ENCODE measurements around the gene LRRC66. TPM values are rescaled to one million over a fixed set of nuclear protein-coding genes. Genes with fewer than 3 reads are reported as not detected.

LRRC66 gene, protein sequence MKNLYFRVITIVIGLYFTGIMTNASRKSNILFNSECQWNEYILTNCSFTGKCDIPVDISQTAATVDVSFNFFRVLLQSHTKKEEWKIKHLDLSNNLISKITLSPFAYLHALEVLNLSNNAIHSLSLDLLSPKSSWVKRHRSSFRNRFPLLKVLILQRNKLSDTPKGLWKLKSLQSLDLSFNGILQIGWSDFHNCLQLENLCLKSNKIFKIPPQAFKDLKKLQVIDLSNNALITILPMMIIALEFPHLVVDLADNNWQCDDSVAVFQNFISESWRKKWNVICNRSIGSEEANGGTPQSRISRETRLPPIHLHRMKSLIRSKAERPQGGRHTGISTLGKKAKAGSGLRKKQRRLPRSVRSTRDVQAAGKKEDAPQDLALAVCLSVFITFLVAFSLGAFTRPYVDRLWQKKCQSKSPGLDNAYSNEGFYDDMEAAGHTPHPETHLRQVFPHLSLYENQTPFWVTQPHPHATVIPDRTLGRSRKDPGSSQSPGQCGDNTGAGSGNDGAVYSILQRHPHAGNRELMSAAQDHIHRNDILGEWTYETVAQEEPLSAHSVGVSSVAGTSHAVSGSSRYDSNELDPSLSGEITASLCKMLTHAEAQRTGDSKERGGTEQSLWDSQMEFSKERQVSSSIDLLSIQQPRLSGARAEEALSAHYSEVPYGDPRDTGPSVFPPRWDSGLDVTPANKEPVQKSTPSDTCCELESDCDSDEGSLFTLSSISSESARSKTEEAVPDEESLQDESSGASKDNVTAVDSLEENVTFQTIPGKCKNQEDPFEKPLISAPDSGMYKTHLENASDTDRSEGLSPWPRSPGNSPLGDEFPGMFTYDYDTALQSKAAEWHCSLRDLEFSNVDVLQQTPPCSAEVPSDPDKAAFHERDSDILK
- under 1 TPM; 0.12 to 0.27 TPM for total RNA-seq

DNA sequence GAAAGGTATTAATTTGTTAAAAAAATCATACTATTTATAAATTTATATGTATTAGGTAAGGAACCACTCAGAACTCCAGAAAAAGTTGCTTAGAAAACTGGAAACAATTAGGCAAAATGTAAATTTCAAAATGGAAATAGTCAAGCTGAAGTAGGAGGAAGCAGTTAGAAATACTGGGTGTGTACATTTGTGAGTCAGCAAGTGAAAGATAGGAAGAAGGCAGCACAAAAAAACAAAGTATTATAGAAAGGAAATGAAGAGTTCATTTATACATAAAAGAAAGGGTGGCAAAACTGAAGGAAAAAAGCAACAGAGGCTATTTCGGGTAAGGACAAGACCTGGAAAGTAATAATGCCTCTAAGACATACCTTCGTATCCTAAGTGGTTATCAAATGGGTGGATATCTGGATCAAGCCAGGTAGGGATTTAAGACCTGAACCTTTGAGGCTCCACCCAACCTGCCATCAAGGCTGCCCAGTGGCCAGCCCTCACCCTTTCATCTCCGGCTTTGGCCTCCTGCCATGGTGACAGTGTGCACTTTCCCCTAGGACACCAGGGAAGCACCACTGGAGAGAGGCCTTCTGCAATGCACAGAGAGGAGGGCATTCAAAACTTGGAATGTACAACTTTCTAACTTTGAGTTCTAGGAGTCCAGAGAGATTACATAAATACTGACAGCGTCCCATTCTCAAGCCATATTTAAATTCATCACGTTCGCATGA, at the start of gene LRRC66:
Gene LRRC66, minus strand, starts transcription at position 428 of the 722 bp plus-strand sequence. CDS start 2,750 bp downstream, outside the sequence.
- peaks cover 7% of the 10 kb centered on the region for H3K36me3 Mint-ChIP-seq (ENCODE audit: low read depth)
- H3K4me3 Mint-ChIP-seq = no peak within 1 kb of the TSS
- no peak for DNase-seq
- H3K9me3 Mint-ChIP-seq = no peaks in the 10 kb centered on the region
- CTCF ChIA-PET = no interaction called here
- H3K4me1 Mint-ChIP-seq = peaks cover 3% of the 10 kb centered on the region
- POLR2A ChIA-PET = no interaction called here
- H3K27ac Mint-ChIP-seq = no peak within 1 kb of the TSS
- H3K27me3 Mint-ChIP-seq = no peaks in the 10 kb centered on the region

DNA sequence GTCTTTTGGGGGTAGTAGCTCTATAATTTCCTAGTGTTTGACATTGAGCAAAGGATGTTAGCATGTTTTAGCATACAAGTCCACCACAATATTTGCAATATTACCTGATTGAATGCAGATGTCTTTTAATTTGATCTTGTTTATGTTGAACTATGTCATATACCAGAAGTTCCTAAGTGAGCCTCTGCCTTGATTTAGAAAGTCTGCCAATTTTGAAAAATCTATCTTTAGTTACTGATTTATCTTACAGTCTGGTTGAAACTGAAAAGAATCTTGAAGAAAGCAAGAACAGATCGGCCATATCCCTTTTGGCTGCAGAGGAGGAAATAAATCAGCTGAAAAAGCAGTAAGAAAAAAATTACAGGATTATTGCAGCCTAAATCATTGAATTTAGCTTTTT, 49.4 kb upstream of the LRRC66 start:
- H3K27ac Mint-ChIP-seq = no peak overlapping the region
- H3K27me3 Mint-ChIP-seq = peaks cover 13% of the 10 kb centered on the region
- CTCF ChIA-PET = no interaction called here
- no peaks in the 10 kb centered on the region for H3K9me3 Mint-ChIP-seq
- POLR2A ChIA-PET = no interaction called here
- no peaks in the 10 kb centered on the region for H3K36me3 Mint-ChIP-seq (ENCODE audit: low read depth)
- no peak for DNase-seq
- no peak overlapping the region for H3K4me3 Mint-ChIP-seq
- H3K4me1 Mint-ChIP-seq = no peaks in the 10 kb centered on the region

DNA sequence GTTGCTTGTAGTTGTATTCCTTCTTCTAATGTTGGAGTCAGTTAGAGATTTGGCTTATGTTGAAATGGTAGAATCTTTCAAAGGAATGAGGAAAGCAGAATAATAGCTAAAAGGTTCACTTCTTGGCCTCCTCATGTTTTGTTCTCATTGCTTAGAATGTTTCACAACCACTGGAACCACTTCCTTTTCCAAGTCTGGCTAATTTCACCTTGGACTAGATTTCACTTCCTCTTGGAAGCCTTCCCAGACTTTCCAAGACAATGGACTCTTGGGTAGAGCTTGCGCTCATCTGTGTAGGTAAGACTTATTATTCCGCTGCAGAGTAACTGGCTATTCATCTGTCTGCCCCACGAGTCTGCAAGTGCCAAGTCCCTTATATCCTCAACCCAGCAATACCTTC, 39.2 kb upstream of the LRRC66 start:
- DNase-seq = no peak
- H3K4me1 Mint-ChIP-seq = no peaks in the 10 kb centered on the region
- no peak overlapping the region for H3K27ac Mint-ChIP-seq
- H3K4me3 Mint-ChIP-seq = no peak overlapping the region
- H3K36me3 Mint-ChIP-seq (ENCODE audit: low read depth) = no peaks in the 10 kb centered on the region
- H3K9me3 Mint-ChIP-seq = no peaks in the 10 kb centered on the region
- H3K27me3 Mint-ChIP-seq = peaks cover 26% of the 10 kb centered on the region
- CTCF ChIA-PET = no interaction called here
- POLR2A ChIA-PET = no interaction called here

DNA sequence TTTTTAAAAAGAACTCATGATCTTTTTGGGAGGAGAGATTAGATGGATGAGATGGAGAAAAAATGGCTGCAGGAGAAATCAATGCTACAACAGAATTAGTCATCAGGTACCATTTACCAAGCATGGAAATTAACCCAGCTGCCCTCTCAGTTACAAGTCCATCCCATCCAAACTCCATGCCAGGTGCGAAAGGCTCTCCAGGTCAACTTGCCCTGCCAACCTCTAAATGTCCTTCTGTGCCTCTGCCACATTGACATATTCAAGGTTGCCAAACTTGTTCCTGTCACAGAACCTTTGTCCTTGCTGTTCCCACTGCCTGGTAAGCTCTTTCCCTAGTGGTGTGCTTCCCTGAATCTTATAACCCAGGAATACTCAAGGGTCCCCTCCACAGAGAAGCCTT, 38.1 kb upstream of the LRRC66 start:
- H3K9me3 Mint-ChIP-seq = no peaks in the 10 kb centered on the region
- no peaks in the 10 kb centered on the region for H3K36me3 Mint-ChIP-seq (ENCODE audit: low read depth)
- H3K4me1 Mint-ChIP-seq = no peaks in the 10 kb centered on the region
- no peak overlapping the region for H3K4me3 Mint-ChIP-seq
- no peak for DNase-seq
- no peak overlapping the region for H3K27ac Mint-ChIP-seq
- POLR2A ChIA-PET = no interaction called here
- CTCF ChIA-PET = no interaction called here
- H3K27me3 Mint-ChIP-seq = peaks cover 32% of the 10 kb centered on the region

DNA sequence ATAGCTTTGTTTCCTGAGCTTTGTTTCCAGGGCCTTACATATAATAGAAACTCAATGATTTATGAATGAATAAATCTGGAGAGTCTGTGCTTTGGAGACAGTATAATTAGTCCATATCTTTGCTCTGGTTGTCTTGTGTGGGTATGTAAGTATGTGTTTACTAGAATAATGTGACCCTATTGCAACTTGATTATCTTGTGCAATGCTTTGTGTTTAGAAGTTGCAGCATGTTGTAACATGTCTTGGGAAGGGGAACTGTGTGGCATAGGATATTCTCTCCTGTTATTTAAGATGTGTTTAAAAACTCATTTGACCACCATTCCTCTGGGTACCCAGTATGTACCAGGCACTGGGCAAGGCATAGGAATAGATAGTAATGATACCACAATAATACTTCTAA, 37.0 kb upstream of the LRRC66 start:
- peaks cover 39% of the 10 kb centered on the region for H3K27me3 Mint-ChIP-seq
- POLR2A ChIA-PET = no interaction called here
- peaks cover 4% of the 10 kb centered on the region for H3K4me1 Mint-ChIP-seq
- H3K27ac Mint-ChIP-seq = no peak overlapping the region
- DNase-seq = no peak
- CTCF ChIA-PET = interaction anchor here (0.7 kb wide), 1 partner anchor 113 kb away, joined by 4 read pairs; no protein-coding TSS in a partner anchor
- H3K36me3 Mint-ChIP-seq (ENCODE audit: low read depth) = no peaks in the 10 kb centered on the region
- H3K9me3 Mint-ChIP-seq = no peaks in the 10 kb centered on the region
- no peak overlapping the region for H3K4me3 Mint-ChIP-seq

DNA sequence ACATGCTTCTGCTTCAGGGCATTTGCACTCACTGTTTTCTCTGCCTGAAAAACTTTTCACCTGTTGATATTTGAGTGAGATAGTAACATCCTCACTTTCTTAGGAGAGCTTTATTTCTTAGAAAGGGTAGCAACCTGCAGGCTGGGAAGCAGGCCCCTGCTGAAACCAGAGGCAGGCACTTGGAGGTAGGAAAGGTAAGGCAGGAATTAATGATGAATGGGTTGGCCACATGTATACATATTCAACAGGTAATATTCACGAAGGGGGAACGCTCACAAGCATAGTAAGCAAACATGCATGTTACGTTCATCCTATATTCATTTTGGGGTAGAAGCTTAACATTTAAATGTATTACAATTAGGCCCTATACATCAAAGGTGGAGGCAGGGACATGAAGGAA, 34.1 kb upstream of the LRRC66 start:
- no peaks in the 10 kb centered on the region for H3K9me3 Mint-ChIP-seq
- peaks cover 53% of the 10 kb centered on the region for H3K27me3 Mint-ChIP-seq
- no peak for DNase-seq
- CTCF ChIA-PET = no interaction called here
- no peak overlapping the region for H3K4me3 Mint-ChIP-seq
- POLR2A ChIA-PET = no interaction called here
- no peaks in the 10 kb centered on the region for H3K36me3 Mint-ChIP-seq (ENCODE audit: low read depth)
- H3K27ac Mint-ChIP-seq = no peak overlapping the region
- peaks cover 15% of the 10 kb centered on the region for H3K4me1 Mint-ChIP-seq

DNA sequence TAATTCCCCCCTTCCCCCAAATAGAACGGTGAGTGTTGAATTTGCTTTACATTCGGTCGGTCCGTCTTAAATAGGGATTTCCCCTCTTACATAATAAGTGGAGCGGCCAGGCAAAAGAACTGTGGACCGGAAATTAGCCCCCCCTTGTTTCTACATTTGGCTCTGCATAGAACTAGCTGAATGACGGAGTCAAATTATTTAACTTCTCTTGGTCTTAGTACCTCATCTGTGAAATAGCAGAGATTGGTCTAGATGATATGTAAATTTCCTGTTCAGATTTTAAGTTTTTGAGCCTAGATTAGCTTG, 32.3 kb upstream of the LRRC66 start:
- no peak overlapping the region for H3K27ac Mint-ChIP-seq
- H3K36me3 Mint-ChIP-seq (ENCODE audit: low read depth) = no peaks in the 10 kb centered on the region
- peaks cover 15% of the 10 kb centered on the region for H3K4me1 Mint-ChIP-seq
- no peaks in the 10 kb centered on the region for H3K9me3 Mint-ChIP-seq
- H3K4me3 Mint-ChIP-seq = no peak overlapping the region
- POLR2A ChIA-PET = no interaction called here
- peaks cover 63% of the 10 kb centered on the region for H3K27me3 Mint-ChIP-seq
- CTCF ChIA-PET = no interaction called here
- DNase-seq = no peak

DNA sequence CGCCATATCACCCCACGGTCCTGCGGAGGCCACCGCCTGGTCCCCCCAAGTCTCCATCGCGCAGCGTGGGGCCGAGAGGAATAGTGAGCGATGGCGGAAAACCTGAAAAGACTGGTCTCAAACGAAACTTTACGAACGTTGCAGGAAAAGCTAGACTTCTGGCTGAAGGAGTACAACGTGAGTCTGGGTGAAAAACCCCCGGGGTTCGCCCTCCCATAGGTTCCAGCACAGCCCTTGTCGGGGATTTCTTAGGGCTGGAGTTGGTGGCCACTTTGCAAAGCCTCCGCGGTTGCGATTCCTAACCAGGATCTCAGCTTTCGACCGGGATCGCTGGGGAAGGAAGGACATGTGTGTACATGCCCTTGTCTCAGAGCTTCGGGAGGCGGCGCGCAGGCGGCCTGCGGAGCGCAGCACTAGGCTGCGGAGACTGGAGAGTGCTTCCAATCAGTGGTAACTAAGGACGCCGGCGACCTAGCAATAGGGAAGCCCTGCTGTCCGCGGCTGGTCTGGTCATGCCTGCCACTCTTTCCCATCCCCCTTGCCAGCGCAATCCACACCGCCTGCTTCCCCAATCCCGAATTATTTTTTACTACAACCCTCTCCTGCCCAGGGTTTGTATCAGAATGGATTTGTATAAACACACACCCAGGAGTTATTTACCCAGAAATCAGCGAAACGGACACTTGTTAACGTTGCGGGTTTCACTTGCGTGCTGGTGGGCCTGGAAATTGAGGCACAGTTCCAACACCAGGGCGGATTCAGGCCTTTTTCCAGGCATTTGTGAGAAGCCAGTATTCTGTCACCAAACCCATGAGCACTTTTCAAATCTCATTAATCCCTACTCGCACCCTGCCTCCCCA, 31.7 kb upstream of the LRRC66 start:
- ChIA-PET CTCF (no interaction called here), POLR2A (no interaction called here)
- Mint-ChIP-seq H3K4me1 (peaks cover 15% of the 10 kb centered on the region), H3K9me3 (no peaks in the 10 kb centered on the region), H3K4me3 (peak overlapping the region; percentile 72), H3K27ac (no peak overlapping the region), H3K27me3 (peaks cover 66% of the 10 kb centered on the region), H3K36me3 (ENCODE audit: low read depth) (no peaks in the 10 kb centered on the region)
- no peak for DNase-seq

DNA sequence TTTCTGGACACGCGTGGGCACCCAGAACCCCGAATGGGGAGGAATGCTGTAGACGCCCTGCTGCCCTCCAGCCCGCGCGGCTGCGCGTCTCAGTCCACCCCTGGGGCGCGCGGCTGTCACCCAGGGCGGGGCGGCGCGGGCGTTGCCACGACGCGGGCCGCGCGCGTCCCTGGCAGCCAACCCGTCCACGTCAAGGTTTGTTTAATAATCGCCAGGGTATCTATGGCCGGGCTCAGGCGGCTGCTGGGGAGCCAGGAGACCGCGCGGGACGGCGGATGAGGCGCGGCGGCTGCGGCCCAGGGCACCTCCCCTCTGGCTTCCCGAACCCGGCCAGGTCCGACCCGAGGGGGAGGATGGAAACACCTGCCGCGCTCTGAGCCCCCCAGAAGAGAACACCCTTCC, 31.1 kb upstream of the LRRC66 start, which contains the start of gene SPATA18:
Gene SPATA18, plus strand, starts transcription at position 92 of the 402 bp plus-strand sequence. CDS start 401 bp downstream, outside the sequence.
- Mint-ChIP-seq H3K9me3 (no peaks in the 10 kb centered on the region), H3K27me3 (peaks cover 69% of the 10 kb centered on the region), H3K4me1 (peaks cover 15% of the 10 kb centered on the region), H3K27ac (no peak within 1 kb of the TSS), H3K36me3 (ENCODE audit: low read depth) (no peaks in the 10 kb centered on the region), H3K4me3 (peak within 1 kb of the TSS; percentile 72)
- ChIA-PET POLR2A (no interaction called here), CTCF (no interaction called here)
- DNase-seq = no peak

DNA sequence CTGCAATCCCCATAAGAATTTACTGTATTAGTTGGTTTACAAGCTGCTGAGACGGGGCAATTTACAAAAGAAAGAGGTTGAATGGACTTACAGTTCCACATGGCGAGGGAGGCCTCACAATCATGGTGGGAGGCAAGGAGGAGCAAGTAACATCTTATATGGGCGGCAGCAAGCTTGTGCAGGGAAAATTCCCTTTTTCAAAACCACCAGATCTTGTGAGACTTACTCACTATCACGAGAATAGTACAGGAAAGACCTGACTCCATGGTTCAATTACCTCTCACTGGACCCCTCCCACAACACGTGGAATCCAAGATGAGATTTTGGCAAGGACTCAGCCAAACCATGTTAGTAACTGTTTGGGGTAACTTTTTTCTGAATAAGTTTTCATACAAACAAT, 29.1 kb upstream of the LRRC66 start:
- Mint-ChIP-seq H3K27me3 (peaks cover 61% of the 10 kb centered on the region), H3K4me3 (no peak overlapping the region), H3K9me3 (no peaks in the 10 kb centered on the region), H3K27ac (no peak overlapping the region), H3K4me1 (peaks cover 15% of the 10 kb centered on the region), H3K36me3 (ENCODE audit: low read depth) (no peaks in the 10 kb centered on the region)
- POLR2A ChIA-PET = no interaction called here
- no peak for DNase-seq
- CTCF ChIA-PET = no interaction called here

DNA sequence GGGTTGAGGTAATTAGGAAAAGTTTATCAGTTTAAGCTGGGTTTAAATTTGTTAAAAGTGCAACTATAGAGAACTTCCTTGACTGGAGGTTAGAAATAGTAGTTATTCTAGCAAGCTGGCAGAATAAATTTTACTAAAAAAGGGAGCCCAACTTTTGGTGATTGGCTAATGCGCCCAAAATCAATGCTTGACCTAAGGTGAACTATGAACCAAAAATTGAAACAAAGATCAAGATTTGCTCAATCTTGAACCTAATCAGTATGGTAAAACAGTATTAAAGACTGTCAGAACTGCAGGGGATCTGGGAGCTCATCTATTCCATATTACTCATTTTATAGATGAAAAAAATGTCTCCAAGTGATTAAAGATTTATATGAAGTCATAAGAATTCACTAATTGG, 24.9 kb upstream of the LRRC66 start:
- ChIA-PET CTCF (no interaction called here), POLR2A (no interaction called here)
- Mint-ChIP-seq H3K9me3 (no peaks in the 10 kb centered on the region), H3K36me3 (ENCODE audit: low read depth) (no peaks in the 10 kb centered on the region), H3K4me1 (no peaks in the 10 kb centered on the region), H3K27me3 (peaks cover 59% of the 10 kb centered on the region), H3K27ac (no peak overlapping the region), H3K4me3 (no peak overlapping the region)
- DNase-seq = no peak

DNA sequence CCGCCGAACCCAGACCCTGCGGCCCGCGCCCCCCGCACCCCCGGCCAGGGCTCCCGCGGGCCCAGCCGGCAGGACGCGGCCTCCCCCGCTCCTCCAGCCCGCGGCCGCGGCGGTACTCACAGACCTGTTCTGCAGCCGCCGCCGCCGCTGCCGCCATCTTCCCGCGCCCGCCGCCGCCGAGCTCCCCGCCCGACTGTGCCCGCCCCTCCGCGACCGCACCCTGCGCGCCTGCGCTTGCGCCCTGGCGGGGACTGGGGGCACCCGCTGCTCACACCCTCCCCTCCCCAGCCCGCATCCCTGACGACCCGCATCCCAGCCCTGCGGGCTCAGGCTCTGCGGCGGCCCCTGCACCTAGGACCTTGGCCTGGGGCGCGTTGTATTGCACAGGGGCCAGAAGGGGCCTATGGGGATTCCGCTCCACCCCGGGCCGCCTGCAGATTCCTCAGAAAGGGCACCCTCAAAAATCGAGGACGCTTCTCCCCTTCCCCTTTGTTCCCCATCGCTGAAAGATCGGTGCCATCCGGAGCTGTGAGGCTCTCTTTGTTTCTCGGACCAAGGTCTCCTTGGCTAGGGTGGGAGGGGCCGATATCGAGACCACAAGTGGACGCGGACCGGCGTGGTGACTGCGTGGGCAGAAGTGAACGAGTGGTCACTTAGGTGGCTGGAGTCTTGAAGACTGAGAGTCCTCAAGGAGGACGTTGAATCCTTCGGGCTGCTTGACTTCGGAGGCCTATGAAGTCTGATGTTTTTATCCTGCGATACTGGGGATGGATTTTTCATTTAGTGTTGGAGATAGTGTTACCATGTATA, 18.1 kb upstream of the LRRC66 start, which contains the start of gene SGCB:
Gene SGCB, minus strand, starts transcription at position 197 of the 810 bp plus-strand sequence. Its CDS starts 40 bp downstream, at position 157.
- Mint-ChIP-seq H3K4me3 (peak within 1 kb of the TSS; percentile 81), H3K27me3 (peaks cover 38% of the 10 kb centered on the region), H3K27ac (peak within 1 kb of the TSS; percentile 81), H3K4me1 (peaks cover 30% of the 10 kb centered on the region), H3K9me3 (no peaks in the 10 kb centered on the region), H3K36me3 (ENCODE audit: low read depth) (peaks cover 10% of the 10 kb centered on the region)
- ChIA-PET POLR2A (no interaction called here), CTCF (no interaction called here)
- peak; percentile 73 for DNase-seq

Measured in activated CD4-positive, alpha-beta T cell treated with anti-CD3 and anti-CD28 coated beads, Interleukin-2, amount 10 ng/mL, durations not matched to agents 7 days and 5 days (primary cell).